ENCODE results near the gene LNX2. TPM values are rescaled to one million over a fixed set of nuclear protein-coding genes. Genes with fewer than 3 reads are reported as not detected.

LNX2 gene
- total RNA-seq, 1 donor from 2014 or later, result 3.7 TPM

DNA sequence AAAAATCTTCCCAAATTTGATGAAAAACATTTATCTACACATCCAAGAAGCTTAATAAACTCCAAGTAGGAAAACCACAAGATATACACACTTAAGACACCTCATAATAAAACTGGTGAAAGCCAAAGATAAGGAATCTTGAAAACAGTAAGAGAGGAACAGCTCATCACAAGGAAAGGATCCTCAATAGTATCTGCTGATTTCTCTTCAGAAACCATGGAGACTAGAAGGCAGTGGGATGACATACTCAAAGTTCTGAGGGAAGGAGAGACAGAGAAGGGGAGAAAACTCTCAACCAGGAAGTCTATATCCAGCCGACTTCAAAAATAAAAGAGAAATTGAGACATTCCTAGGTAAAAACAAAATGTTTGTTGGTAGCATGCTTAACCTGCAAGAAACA lies 45.7 kb downstream of the LNX2 start:
- no peaks in the 10 kb centered on the region for H3K27me3 ChIP-seq
- H3K36me3 ChIP-seq, result peaks cover 0 to 6% of the 10 kb centered on the region in 2 donors
- DNase-seq (ENCODE audit: low spot score in 2 of 2), result no peak
- H3K4me3 ChIP-seq, result no peak overlapping the region
- H3K4me1 ChIP-seq, result no peaks in the 10 kb centered on the region
- H3K9me3 ChIP-seq, result no peaks in the 10 kb centered on the region
- TF ChIP-seq, protein P1, sequence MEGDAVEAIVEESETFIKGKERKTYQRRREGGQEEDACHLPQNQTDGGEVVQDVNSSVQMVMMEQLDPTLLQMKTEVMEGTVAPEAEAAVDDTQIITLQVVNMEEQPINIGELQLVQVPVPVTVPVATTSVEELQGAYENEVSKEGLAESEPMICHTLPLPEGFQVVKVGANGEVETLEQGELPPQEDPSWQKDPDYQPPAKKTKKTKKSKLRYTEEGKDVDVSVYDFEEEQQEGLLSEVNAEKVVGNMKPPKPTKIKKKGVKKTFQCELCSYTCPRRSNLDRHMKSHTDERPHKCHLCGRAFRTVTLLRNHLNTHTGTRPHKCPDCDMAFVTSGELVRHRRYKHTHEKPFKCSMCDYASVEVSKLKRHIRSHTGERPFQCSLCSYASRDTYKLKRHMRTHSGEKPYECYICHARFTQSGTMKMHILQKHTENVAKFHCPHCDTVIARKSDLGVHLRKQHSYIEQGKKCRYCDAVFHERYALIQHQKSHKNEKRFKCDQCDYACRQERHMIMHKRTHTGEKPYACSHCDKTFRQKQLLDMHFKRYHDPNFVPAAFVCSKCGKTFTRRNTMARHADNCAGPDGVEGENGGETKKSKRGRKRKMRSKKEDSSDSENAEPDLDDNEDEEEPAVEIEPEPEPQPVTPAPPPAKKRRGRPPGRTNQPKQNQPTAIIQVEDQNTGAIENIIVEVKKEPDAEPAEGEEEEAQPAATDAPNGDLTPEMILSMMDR (IDR thresholded peaks at IDR 0.05), result no peak
- intact Hi-C loops (cut with DNase I), result no loop called here
- no peak overlapping the region for H3K27ac ChIP-seq

DNA sequence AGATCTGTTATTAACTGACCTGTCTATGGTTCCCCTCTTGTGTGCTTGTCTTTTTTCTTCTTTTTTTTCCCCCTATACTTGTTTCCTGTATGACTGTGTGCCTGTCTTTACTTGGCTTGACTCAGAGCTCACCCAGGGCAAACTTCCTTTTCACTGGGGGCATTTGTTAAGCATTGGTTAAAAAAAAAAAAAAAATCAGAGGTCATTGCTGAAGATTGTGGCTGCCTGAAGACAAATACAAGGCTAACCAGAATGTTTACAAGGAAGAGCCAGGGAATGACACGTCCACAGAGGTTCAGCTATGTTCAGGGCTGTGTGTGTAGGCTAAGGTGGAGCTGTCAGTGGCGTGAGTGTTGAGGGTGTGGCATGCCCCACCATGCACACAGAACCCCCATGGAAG lies 47.1 kb downstream of the LNX2 start:
- intact Hi-C loops (cut with DNase I), result no loop called here
- peaks cover 7 to 15% of the 10 kb centered on the region in 2 donors for H3K36me3 ChIP-seq
- H3K9me3 ChIP-seq, result no peaks in the 10 kb centered on the region

DNA sequence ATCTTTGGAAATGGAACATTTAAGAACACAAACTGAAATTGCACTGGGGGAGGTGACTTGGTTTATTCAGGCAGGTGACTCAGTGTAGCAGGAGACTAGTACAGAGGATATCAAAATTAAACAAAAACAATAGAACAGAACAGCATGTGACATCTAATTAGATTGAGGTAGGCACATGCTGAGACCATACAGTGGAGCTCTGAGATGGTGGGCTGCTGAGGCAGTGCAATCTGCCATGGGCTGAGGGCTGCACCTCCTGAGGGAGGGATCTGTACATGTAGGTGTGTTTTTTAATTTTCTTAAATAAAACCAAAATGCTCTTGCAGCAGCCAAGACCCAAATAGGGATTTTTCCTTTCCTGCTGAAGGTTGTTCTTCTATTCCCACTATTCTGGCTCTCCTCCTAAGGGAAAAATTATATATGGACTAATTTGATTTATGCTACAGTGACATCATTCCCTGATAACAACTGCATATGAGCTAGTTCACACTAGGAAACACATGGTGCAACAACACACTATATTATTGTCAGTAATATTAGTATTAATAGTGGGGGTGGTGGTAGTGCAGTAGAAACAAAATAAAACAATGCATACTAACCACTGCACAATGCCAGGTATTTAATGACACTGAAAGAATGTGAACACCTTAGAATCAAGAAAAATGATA lies 48.0 kb downstream of the LNX2 start:
- DNase-seq (ENCODE audit: low spot score in 2 of 2), result no peak
- Histone ChIP-seq H3K4me1 (no peaks in the 10 kb centered on the region), H3K27ac (no peak overlapping the region), H3K36me3 (peaks cover 16 to 23% of the 10 kb centered on the region in 2 donors), H3K27me3 (no peaks in the 10 kb centered on the region), H3K9me3 (no peaks in the 10 kb centered on the region), H3K4me3 (no peak overlapping the region)
- intact Hi-C loops (cut with DNase I), result no loop called here
- TF ChIP-seq, protein P1 (IDR thresholded peaks at IDR 0.05), result no peak

More for the DNA sequence above, 47.1 kb downstream of the LNX2 start:
- no peak for DNase-seq (ENCODE audit: low spot score in 2 of 2)
- TF ChIP-seq, protein P1 (IDR thresholded peaks at IDR 0.05), result no peak
- no peak overlapping the region for H3K27ac ChIP-seq
- H3K4me3 ChIP-seq, result no peak overlapping the region
- H3K4me1 ChIP-seq, result no peaks in the 10 kb centered on the region
- H3K27me3 ChIP-seq, result no peaks in the 10 kb centered on the region

DNA sequence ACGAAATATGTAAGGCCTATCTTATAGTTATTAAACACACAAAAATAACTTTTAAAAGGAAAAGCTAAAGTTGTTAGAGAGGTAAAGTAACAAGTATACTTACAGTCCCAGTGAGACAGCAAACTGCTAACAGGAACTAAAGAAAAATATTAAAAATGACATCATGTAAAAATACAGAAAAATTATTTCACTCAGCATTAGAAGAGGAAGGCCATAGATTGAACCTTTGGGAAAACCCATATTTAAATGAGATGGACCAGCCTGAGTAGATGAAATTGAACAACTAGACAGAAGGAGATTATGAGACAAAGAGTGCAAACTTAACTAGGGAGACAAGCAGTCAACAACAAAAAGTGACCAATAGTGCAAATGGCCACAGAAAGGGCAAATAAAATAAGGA lies 49.4 kb downstream of the LNX2 start:
- Histone ChIP-seq H3K9me3 (no peaks in the 10 kb centered on the region), H3K27me3 (no peaks in the 10 kb centered on the region), H3K27ac (no peak overlapping the region), H3K4me3 (no peak overlapping the region), H3K36me3 (peaks cover 28 to 37% of the 10 kb centered on the region in 2 donors), H3K4me1 (no peaks in the 10 kb centered on the region)
- TF ChIP-seq, protein P1 (IDR thresholded peaks at IDR 0.05), result no peak
- DNase-seq (ENCODE audit: low spot score in 2 of 2), result no peak
- intact Hi-C loops (cut with DNase I), result no loop called here

DNA sequence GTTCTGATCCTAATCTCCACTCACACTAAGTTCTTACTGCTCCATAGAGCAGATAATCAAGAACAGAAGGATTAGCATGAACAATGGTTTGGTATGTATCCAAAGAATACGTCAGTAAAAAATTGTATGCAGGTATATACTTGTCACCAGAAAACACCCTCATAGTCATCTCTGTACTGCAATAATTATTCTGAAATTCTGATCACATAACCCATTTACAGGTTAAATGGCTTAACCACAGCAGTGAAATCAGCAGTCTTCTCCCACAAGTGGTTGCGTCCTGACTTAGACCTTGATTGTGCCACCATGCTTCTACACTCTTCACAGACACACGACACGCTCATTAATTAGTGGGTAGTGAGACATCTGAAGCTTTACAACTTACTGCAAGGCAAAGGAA lies 50.9 kb downstream of the LNX2 start:
- no peak for DNase-seq (ENCODE audit: low spot score in 2 of 2)
- Histone ChIP-seq H3K27ac (no peak overlapping the region), H3K4me1 (no peaks in the 10 kb centered on the region), H3K36me3 (peaks cover 30 to 45% of the 10 kb centered on the region in 2 donors), H3K4me3 (no peak overlapping the region), H3K9me3 (no peaks in the 10 kb centered on the region), H3K27me3 (no peaks in the 10 kb centered on the region)
- TF ChIP-seq, protein P1 (IDR thresholded peaks at IDR 0.05), result no peak
- intact Hi-C loops (cut with DNase I), result no loop called here
